ENCODE data around the gene CGB3.

DNA sequence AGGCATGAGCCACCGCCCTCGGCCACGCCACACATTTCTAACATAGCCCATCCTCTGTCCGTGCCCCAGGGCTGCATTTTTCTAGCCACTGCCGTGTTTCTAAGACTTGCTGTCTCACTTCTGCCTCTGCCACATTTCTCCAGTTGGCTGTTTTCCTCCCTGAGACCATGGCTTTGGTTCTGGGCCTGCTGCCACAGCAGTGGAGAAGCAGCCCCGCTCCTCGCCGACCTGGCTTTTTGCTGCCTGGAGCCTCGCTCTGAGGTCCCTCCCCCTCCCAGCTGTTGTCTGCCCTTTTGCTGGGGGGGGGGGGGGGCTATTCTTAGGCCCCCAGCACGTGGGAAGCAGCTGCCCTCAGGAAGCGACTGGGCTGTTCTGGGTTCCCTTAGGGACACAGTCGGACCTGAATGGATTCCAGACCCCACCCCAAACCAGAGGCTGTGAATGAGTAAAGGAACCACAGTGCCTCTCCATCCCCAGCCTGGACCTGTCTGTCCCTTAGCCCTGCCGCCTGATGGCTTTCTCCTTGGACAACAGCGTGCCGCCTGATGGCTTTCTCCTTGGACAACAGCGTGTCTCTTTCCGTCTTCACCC, 34.3 kb downstream of the CGB3 start:
- TF ChIP-seq, protein P1, sequence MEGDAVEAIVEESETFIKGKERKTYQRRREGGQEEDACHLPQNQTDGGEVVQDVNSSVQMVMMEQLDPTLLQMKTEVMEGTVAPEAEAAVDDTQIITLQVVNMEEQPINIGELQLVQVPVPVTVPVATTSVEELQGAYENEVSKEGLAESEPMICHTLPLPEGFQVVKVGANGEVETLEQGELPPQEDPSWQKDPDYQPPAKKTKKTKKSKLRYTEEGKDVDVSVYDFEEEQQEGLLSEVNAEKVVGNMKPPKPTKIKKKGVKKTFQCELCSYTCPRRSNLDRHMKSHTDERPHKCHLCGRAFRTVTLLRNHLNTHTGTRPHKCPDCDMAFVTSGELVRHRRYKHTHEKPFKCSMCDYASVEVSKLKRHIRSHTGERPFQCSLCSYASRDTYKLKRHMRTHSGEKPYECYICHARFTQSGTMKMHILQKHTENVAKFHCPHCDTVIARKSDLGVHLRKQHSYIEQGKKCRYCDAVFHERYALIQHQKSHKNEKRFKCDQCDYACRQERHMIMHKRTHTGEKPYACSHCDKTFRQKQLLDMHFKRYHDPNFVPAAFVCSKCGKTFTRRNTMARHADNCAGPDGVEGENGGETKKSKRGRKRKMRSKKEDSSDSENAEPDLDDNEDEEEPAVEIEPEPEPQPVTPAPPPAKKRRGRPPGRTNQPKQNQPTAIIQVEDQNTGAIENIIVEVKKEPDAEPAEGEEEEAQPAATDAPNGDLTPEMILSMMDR (conservative IDR thresholded peaks at IDR 0.05; ENCODE audit: low read length) = no peak
- TF ChIP-seq EZH2phosphoT487 (IDR thresholded peaks at IDR 0.05; ENCODE audit: borderline replicate concordance, low read depth, low read length) = no peak
